Chondrocyte (in vitro differentiated cells): Measurements from ENCODE around the gene MED13L. TPM values are rescaled to one million over a fixed set of nuclear protein-coding genes. Genes with fewer than 3 reads are reported as not detected.
"Not testable (repeated sequence)": the region's sequence is repeated elsewhere in the genome, so short reads cannot be mapped to it uniquely, and the experiment has no call there.

Source experiments
- DNase-seq: peaks from one replicate; pipeline ENCODE4 v3.0.0; 2021; ENCODE audit warnings: mixed read lengths, low spot score
- H3K27ac Mint-ChIP-seq: one replicate; pipeline ENCODE4 v1.8.0; 2021; ENCODE audit warnings: mild to moderate bottlenecking, moderate library complexity, mixed read lengths; ENCODE audit not compliant: unreplicated experiment
- H3K27me3 Mint-ChIP-seq: 2 replicates; pipeline ENCODE4 v1.8.0; 2021; ENCODE audit warnings: low read depth, mixed read lengths
- H3K36me3 Mint-ChIP-seq: 2 replicates; pipeline ENCODE4 v1.8.0; 2021; ENCODE audit warnings: low read depth, mixed read lengths
- H3K4me1 Mint-ChIP-seq: 2 replicates; pipeline ENCODE4 v1.8.0; 2021; ENCODE audit warnings: low read depth, mild to moderate bottlenecking, mixed read lengths
- H3K4me3 Mint-ChIP-seq: one replicate; pipeline ENCODE4 v1.8.0; 2021; ENCODE audit warnings: mild to moderate bottlenecking, moderate library complexity, mixed read lengths; ENCODE audit not compliant: unreplicated experiment
- H3K9me3 Mint-ChIP-seq: 2 replicates; pipeline ENCODE4 v1.8.0; 2021; ENCODE audit warnings: low read depth, mixed read lengths
- total RNA-seq: library from RNA; stranded (reverse); gene quantifications from 3 replicates; pipeline ENCODE4 v1.2.1, GENCODE V29; 2021
- TF ChIP-seq, protein P1 (sequence below): fragments of 200-600 bp; sonication (generic); IDR thresholded peaks from 2 replicates; pipeline ENCODE4 v1.5.0; 2021; ENCODE audit warnings: antibody characterized with exemption, mild to moderate bottlenecking, moderate library complexity

The MED13L gene
- total RNA-seq, 1 donor from 2014 or later: 162 TPM

DNA sequence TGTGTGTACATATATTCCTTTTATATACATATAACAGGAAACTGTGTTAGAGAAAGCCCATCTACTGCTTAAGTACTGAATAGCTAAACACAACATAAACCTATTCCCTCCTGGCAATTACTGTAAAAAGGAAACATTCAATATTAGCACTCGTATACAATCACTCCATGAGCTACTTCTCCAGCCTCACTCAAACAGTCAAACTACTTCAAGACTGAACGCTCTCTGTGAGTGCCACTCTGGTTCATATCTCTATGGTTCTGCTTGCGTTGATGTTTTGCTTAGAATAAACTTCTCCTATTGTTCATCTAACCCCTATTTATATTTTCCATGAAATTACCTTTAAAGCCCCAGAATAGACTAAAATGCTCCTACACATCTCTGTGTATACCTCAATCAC lies 243.7 kb downstream of the MED13L start:
- Mint-ChIP-seq H3K9me3 (peaks cover 5% of the 10 kb centered on the region), H3K4me3 (no peak overlapping the region), H3K27ac (peak overlapping the region; percentile 13), H3K36me3 (no peaks in the 10 kb centered on the region), H3K4me1 (peaks cover 48% of the 10 kb centered on the region), H3K27me3 (no peaks in the 10 kb centered on the region)
- DNase-seq: no peak
- TF ChIP-seq, protein P1, sequence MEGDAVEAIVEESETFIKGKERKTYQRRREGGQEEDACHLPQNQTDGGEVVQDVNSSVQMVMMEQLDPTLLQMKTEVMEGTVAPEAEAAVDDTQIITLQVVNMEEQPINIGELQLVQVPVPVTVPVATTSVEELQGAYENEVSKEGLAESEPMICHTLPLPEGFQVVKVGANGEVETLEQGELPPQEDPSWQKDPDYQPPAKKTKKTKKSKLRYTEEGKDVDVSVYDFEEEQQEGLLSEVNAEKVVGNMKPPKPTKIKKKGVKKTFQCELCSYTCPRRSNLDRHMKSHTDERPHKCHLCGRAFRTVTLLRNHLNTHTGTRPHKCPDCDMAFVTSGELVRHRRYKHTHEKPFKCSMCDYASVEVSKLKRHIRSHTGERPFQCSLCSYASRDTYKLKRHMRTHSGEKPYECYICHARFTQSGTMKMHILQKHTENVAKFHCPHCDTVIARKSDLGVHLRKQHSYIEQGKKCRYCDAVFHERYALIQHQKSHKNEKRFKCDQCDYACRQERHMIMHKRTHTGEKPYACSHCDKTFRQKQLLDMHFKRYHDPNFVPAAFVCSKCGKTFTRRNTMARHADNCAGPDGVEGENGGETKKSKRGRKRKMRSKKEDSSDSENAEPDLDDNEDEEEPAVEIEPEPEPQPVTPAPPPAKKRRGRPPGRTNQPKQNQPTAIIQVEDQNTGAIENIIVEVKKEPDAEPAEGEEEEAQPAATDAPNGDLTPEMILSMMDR: no peak

DNA sequence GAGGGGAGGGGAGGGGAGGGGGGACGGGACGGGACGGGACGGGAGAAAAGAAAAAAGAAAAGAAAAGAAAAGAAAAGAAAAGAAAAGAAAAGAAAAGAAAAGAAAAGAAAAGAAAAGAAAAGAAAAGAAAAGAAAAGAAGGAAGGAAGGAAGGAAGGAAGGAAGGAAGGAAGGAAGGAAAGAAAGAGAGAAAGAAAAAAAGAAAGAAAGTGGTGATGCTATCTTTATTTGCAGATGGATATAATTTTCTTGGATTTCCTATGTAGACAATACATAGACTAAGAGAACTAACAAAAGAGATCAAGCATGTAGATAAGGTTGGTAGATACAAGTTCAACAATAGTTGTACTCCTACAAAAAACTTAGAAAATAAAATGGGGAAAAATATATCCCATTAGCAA lies 245.9 kb downstream of the MED13L start:
- peaks cover 35% of the 10 kb centered on the region for H3K4me1 Mint-ChIP-seq
- not testable (repeated sequence) for DNase-seq, H3K9me3 Mint-ChIP-seq, H3K27ac Mint-ChIP-seq, H3K36me3 Mint-ChIP-seq, H3K27me3 Mint-ChIP-seq, H3K4me3 Mint-ChIP-seq

DNA sequence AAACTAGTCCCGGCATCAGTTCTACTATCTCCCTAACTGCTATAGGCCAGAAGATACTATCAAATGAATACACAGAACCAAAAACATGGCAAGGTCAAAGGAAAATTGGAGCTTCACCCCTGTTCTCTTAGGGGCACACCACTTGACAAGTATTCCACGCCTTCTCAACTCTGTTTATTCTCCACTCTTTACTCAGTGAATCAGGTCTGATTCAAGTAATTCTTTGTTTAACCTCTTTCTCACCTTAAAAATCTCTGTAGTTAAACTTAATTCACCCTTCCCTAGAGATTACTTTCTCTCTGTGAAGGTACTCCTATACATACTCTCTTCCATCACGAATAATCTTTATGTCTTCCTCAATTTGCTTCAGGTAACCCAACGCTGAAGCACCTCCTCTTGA lies 248.9 kb downstream of the MED13L start:
- Mint-ChIP-seq H3K27ac (no peak overlapping the region), H3K9me3 (peaks cover 5% of the 10 kb centered on the region), H3K4me1 (peaks cover 33% of the 10 kb centered on the region), H3K27me3 (no peaks in the 10 kb centered on the region), H3K36me3 (no peaks in the 10 kb centered on the region), H3K4me3 (no peak overlapping the region)
- no peak for DNase-seq
- TF ChIP-seq, protein P1: no peak

DNA sequence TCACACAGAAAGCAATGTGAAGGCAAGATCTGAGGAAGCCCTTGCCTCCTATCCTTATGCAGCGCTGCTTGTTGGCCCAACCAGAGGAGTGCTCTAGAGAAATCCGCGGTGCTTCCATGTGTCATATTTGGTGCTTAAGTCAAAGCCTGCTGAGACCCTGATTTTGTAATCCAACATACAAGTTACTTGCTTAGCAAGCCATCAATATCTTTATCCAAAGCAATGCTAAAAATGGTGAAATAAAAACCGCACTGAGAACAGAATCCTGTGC lies 250.0 kb downstream of the MED13L start:
- peaks cover 5% of the 10 kb centered on the region for H3K9me3 Mint-ChIP-seq
- peak overlapping the region; percentile 37 for H3K27ac Mint-ChIP-seq
- TF ChIP-seq, protein P1: no peak
- no peaks in the 10 kb centered on the region for H3K36me3 Mint-ChIP-seq
- no peak overlapping the region for H3K4me3 Mint-ChIP-seq
- no peaks in the 10 kb centered on the region for H3K27me3 Mint-ChIP-seq
- no peak for DNase-seq
- peaks cover 33% of the 10 kb centered on the region for H3K4me1 Mint-ChIP-seq

DNA sequence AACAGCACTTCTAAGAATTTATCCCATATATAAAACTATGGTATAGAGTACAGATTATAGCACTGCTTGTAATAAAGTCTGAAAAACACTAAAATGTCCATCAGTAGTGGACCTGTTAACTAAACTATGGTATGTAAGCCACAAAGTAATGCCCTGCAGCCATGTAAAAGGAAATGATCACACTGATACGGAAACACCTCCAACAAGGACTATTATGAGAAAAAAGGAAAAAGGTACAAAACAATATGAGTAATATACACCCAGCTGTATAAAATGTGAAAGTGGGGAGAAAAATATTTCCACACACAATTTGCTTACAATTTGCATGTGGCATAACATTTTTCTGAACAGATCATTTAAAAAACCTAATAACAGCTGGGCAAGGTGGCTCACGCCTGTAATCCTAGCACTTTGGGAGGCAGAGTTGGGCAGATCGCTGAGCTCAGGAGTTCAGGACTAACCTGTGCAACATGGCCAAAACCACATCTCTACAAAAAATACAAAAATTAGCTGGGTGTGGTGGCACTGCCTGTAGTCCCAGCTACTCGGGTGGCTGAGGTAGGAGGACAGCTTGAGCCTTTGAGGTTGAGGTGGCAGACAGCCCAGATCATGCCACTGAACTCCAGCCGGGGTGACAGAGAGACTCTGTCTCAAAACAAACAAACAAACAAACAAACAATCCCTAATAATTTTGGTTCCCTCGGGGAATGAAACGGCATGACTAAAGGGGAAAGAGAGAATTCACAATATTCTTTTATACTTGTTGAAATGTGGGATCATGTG lies 250.5 kb downstream of the MED13L start:
- Mint-ChIP-seq H3K27me3 (no peaks in the 10 kb centered on the region), H3K36me3 (no peaks in the 10 kb centered on the region), H3K27ac (peak overlapping the region; percentile 37), H3K9me3 (peaks cover 5% of the 10 kb centered on the region), H3K4me3 (no peak overlapping the region), H3K4me1 (peaks cover 33% of the 10 kb centered on the region)
- DNase-seq: no peak
- TF ChIP-seq, protein P1: no peak

DNA sequence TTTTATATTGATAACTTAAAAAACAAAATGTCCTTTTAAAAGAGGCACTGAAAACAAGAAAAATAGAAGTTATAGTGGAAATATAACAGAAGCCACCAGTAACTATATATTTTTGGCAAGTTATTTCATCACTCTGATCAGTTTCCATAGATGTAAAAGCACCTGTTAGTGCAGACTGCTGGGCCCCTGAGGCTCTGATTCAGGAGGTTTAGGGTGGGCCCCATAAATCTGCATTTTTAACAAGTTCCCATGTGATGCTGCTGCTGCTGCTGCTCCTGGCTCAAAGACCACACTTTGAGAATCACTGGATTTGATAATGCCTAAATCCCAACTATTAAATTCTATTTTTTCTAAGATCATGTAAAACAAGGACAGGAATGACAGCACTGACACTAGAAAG lies 251.1 kb downstream of the MED13L start:
- TF ChIP-seq, protein P1: no peak
- Mint-ChIP-seq H3K36me3 (no peaks in the 10 kb centered on the region), H3K4me1 (peaks cover 33% of the 10 kb centered on the region), H3K27ac (no peak overlapping the region), H3K9me3 (peaks cover 5% of the 10 kb centered on the region), H3K27me3 (no peaks in the 10 kb centered on the region), H3K4me3 (no peak overlapping the region)
- DNase-seq: no peak
